Large intestine (tissue), 12 donors: ENCODE data around the gene TOPBP1. TPM values are rescaled to one million over a fixed set of nuclear protein-coding genes. Genes with fewer than 3 reads are reported as not detected.

Source experiments
- DNase-seq, 2 donors: peaks; one replicate each; pipeline versions ENCODE4 v3.0.0 to v3.0.0-alpha.2; 2013
- H3K27ac ChIP-seq: one replicate; pipeline ENCODE4 v1.5.1; 2013; ENCODE audit warnings: low read length
- H3K27me3 ChIP-seq: 2 replicates; pipeline ENCODE4 v1.6.1; 2013; ENCODE audit warnings: low read length; ENCODE audit not compliant: control insufficient read depth, insufficient read depth
- H3K36me3 ChIP-seq: 2 replicates; pipeline ENCODE4 v1.6.1; 2013; ENCODE audit warnings: low read length; ENCODE audit not compliant: control insufficient read depth, insufficient read depth
- H3K4me1 ChIP-seq: one replicate; pipeline ENCODE4 v1.6.1; 2013; ENCODE audit warnings: low read length; ENCODE audit not compliant: control insufficient read depth, insufficient read depth
- H3K4me3 ChIP-seq: one replicate; pipeline ENCODE4 v1.5.1; 2013; ENCODE audit warnings: low read length
- H3K9me3 ChIP-seq: one replicate; pipeline ENCODE4 v1.6.1; 2013; ENCODE audit warnings: mild to moderate bottlenecking, low read depth, low read length, moderate library complexity; ENCODE audit not compliant: control insufficient read depth
- WGBS: methylation state at CpG from one replicate; pipeline ENCODE4 v1.1.5; 2013; ENCODE audit warnings: low lambda C conversion rate; ENCODE audit not compliant: insufficient coverage; 5-methylcytosine and 5-hydroxymethylcytosine counted together
- long read RNA-seq, 11 donors: transcript quantifications; one replicate each; lab custom pipeline, GENCODE V29; 2026
- polyA plus RNA-seq: library from polyadenylated mRNA; unstranded; fragments of 120-200 nt; gene quantifications from one replicate; pipeline ENCODE4 v1.2.1, GENCODE V29; 2013

The TOPBP1 gene
- 35.6 TPM for polyA plus RNA-seq
- long read RNA-seq, donor 1, full-length matches to known transcripts = 1 of 1 reads
- long read RNA-seq, donor 1, partial matches to known transcripts = 0 of 1 reads
- long read RNA-seq, donor 1, other reads (novel, unspliced or antisense) = 0 of 1 reads
- long read RNA-seq, donor 2, partial matches to known transcripts = 5 of 5 reads
- long read RNA-seq, donor 2, other reads (novel, unspliced or antisense) = 0 of 5 reads
- long read RNA-seq, donor 3 = 0 reads
- long read RNA-seq, donor 4 = 0 reads
- long read RNA-seq, donor 5, full-length matches to known transcripts = 1 of 1 reads
- long read RNA-seq, donor 5, partial matches to known transcripts = 0 of 1 reads
- long read RNA-seq, donor 5, other reads (novel, unspliced or antisense) = 0 of 1 reads
- long read RNA-seq, donor 6 = 0 reads
- long read RNA-seq, donor 7 = 0 reads
- long read RNA-seq, donor 8, partial matches to known transcripts = 8 of 8 reads
- long read RNA-seq, donor 8, other reads (novel, unspliced or antisense) = 0 of 8 reads
- long read RNA-seq, donor 9 = 0 reads
- long read RNA-seq, donor 10 = 0 reads
- long read RNA-seq, donor 11, full-length matches to known transcripts = 1 of 1 reads
- long read RNA-seq, donor 11, partial matches to known transcripts = 0 of 1 reads
- long read RNA-seq, donor 11, other reads (novel, unspliced or antisense) = 0 of 1 reads

GRCh38 chr3:133661454-133662277 lies at the start of gene TOPBP1:
Gene TOPBP1 (minus strand): TSS chr3:133661941. CDS start chr3:133661127, 814 bp downstream.
- H3K27me3 ChIP-seq = no peaks in the 10 kb centered on the region
- H3K36me3 ChIP-seq = peaks cover 13% of the 10 kb centered on the region
- no CpG with 5 or more reads among the region's 58 CpGs for WGBS
- peak within 1 kb of the TSS; percentile 45 for H3K27ac ChIP-seq
- DNase-seq = peak; percentile 77 to 87
- H3K9me3 ChIP-seq = no peaks in the 10 kb centered on the region
- peaks cover 5% of the 10 kb centered on the region for H3K4me1 ChIP-seq
- H3K4me3 ChIP-seq = peak within 1 kb of the TSS; percentile 67

DNA sequence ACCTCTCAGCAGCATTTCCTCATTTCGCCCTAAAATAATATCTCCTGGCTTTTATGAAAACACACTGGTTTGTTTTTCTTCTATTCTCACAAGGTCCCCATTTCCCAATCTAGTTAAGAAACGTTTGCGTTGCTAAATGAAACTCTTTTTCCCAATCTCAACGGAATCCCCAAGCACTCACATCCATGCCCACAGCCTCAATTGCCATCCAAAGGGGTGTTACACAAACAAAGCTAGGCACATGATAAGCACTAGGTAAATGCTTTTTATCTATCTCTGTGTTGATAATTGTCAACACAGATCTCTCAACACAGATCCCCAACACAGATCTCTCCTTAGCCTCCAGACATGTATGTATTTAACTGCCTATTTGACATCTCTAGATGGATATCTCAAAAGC lies 49.3 kb upstream of the TOPBP1 start:
- no peak for DNase-seq
- H3K4me1 ChIP-seq = no peaks in the 10 kb centered on the region
- WGBS = 60% methylated on average over 3 of the region's 4 CpGs
- no peaks in the 10 kb centered on the region for H3K9me3 ChIP-seq
- H3K36me3 ChIP-seq = no peaks in the 10 kb centered on the region
- H3K27me3 ChIP-seq = peaks cover 18% of the 10 kb centered on the region
- no peak overlapping the region for H3K4me3 ChIP-seq
- no peak overlapping the region for H3K27ac ChIP-seq

DNA sequence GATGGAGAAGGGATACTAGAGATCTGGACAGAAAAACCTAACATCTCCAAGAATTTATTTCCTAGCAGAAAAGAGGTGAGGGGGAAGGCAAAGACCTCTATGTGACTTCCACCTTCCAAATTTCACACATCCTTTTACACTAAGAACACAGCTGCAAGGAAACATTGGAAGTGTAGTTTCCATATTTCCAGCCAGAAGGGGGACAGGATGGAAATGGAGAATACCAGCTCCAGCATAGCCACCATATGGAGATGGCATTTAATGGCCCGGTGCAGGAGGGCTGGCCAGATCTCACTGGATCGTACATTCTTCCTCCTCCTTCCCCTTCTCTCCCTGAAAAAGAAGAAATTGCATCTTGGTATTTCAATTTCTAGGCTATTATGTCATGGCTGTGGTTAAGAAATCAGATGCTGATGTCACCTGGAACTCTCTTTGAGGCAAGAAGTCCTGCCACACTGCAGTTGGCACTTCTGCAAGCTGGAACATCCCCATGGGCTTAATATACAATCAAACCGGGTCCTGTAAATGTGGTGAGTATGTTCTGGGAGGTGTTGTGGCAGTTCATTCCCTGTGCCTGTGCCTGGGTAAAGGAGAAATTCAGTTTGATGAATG lies 47.5 kb upstream of the TOPBP1 start:
- WGBS = no CpG with 5 or more reads among the region's 3 CpGs
- no peaks in the 10 kb centered on the region for H3K9me3 ChIP-seq
- no peaks in the 10 kb centered on the region for H3K36me3 ChIP-seq
- H3K4me3 ChIP-seq = no peak overlapping the region
- H3K4me1 ChIP-seq = no peaks in the 10 kb centered on the region
- peaks cover 18% of the 10 kb centered on the region for H3K27me3 ChIP-seq
- no peak overlapping the region for H3K27ac ChIP-seq
- no peak for DNase-seq

DNA sequence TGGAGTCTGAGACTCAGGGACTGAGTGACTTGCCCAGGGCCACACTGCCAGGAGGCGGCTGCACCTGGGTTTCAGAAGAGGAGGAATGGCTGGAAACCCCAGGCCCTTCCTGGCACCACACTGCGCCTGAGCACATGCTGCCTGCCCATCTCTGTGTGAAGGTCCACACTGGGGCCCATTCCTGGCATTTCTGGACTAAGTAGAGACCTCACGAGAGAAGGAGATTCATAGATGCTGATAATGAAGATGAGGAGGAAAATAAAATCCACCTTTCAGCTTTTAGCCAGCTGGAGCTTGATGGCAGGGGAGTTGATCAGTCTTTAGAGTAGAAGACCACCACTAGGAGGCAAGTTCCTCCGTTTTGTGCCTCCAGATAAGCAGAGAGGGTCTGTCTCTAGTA lies 44.3 kb upstream of the TOPBP1 start:
- Histone ChIP-seq H3K36me3 (no peaks in the 10 kb centered on the region), H3K4me3 (no peak overlapping the region), H3K27ac (no peak overlapping the region), H3K9me3 (no peaks in the 10 kb centered on the region), H3K4me1 (no peaks in the 10 kb centered on the region), H3K27me3 (peaks cover 16% of the 10 kb centered on the region)
- DNase-seq = no peak
- WGBS = no CpG with 5 or more reads among the region's 4 CpGs

DNA sequence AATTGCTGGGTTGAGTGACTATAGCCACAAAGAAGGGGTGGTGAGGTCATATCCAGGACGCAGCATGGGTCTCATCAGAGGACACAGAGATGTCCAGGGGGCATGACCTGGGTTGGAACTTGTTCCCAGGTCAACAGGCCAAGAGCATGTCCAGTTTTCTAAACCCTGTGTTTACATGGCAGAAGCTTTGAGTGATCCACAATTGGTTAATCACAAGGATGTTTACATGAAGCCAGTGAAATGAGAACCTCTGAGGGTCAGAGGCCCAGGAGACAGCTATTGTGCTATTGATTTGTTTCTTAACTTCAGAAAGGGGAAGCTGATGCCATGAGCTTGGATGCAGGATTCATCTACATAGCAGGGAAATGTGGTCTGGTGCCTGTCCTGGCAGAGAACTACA lies 42.2 kb upstream of the TOPBP1 start:
- no CpG with 5 or more reads among the region's 1 CpG for WGBS
- DNase-seq = no peak

DNA sequence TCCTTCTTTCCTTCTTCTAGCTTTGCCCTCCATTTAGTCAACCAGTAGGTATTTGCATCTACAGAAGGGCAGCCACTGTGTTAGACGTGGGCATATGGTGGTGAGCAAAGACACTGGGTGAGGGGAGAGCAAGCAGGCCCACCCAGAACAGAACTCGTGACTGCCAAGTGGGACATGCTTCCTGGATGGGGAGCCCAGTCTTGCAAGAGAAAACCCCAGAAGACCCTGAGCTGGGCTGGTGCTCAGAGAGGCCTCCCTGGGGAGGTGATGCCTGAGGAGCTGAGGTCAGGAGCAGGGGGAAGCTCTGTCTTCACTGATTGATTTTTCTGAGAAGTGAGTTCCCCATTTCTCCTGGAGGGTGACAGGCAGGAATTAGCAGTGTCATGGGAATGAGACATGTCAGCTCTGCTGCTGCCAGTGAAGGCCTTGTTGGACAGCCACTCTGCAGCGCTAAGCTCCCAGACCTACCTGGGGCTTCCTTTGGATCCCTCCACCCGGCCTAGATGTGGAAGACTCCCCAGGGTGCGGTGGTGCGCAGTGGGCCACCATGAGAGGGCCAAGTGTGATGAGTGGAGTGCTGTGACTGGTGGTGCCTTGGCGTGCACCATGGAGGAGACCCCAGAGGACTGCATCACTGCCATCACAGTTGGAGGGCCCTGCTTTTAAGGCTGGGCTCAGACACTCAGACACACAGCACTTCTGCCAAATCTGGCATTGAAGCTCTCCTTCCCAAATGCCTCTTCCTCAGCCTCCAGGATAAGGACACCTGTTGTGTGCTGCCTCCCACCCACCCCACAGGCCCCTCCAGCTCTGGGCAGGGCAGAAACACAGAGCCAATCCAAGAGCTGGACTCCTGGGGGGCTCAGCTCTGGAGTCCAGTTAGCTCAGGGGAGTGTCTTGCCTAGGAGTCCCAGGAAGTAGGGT lies 40.0 kb upstream of the TOPBP1 start:
- no peak overlapping the region for H3K27ac ChIP-seq
- H3K27me3 ChIP-seq = peaks cover 5% of the 10 kb centered on the region
- no peaks in the 10 kb centered on the region for H3K9me3 ChIP-seq
- H3K36me3 ChIP-seq = no peaks in the 10 kb centered on the region
- DNase-seq = no peak
- H3K4me3 ChIP-seq = no peak overlapping the region
- no CpG with 5 or more reads among the region's 7 CpGs for WGBS
- H3K4me1 ChIP-seq = no peaks in the 10 kb centered on the region

More for the DNA sequence above, 42.2 kb upstream of the TOPBP1 start:
- Histone ChIP-seq H3K27ac (no peak overlapping the region), H3K4me1 (no peaks in the 10 kb centered on the region), H3K36me3 (no peaks in the 10 kb centered on the region), H3K9me3 (no peaks in the 10 kb centered on the region), H3K27me3 (peaks cover 7% of the 10 kb centered on the region), H3K4me3 (no peak overlapping the region)

DNA sequence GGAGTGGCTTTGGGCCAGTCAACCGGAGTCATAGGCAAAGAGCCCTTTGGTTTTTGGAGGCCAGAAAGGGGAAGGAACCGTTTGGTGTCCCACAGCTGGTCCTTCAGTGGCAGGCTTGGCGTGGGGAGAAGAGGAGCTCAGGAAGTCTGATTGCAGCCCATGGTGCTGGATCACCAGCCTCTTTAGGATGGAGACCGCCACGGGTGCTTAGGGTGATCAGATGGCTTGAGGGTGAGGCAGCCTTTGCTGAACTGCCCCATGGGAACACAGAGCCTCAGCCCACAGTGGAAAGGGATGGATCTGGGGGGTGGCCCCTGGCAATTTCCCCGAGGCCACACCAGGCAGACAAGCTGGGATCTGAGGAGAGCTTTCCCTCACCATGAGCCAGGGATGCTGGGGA lies 38.6 kb upstream of the TOPBP1 start:
- no peak overlapping the region for H3K27ac ChIP-seq
- no peak overlapping the region for H3K4me3 ChIP-seq
- DNase-seq = no peak

GRCh38 chr3:133699903-133700302 lies 38.2 kb upstream of the TOPBP1 start:
- Histone ChIP-seq H3K36me3 (no peaks in the 10 kb centered on the region), H3K4me1 (no peaks in the 10 kb centered on the region), H3K27ac (no peak overlapping the region), H3K9me3 (no peaks in the 10 kb centered on the region), H3K27me3 (no peaks in the 10 kb centered on the region), H3K4me3 (no peak overlapping the region)
- no peak for DNase-seq
- WGBS = no CpG with 5 or more reads among the region's 3 CpGs

More for the DNA sequence above, 38.6 kb upstream of the TOPBP1 start:
- no peaks in the 10 kb centered on the region for H3K27me3 ChIP-seq
- no CpG with 5 or more reads among the region's 6 CpGs for WGBS
- no peaks in the 10 kb centered on the region for H3K9me3 ChIP-seq
- H3K4me1 ChIP-seq = no peaks in the 10 kb centered on the region
- H3K36me3 ChIP-seq = no peaks in the 10 kb centered on the region

- Histone ChIP-seq H3K4me1 (no peaks in the 10 kb centered on the region), H3K9me3 (no peaks in the 10 kb centered on the region), H3K27me3 (no peaks in the 10 kb centered on the region), H3K27ac (no peak overlapping the region), H3K36me3 (no peaks in the 10 kb centered on the region), H3K4me3 (no peak overlapping the region)
- no CpG with 5 or more reads among the region's 2 CpGs for WGBS
- no peak for DNase-seq
Observed at GRCh38 chr3:133699467-133699866, 37.7 kb upstream of the TOPBP1 start.
